Subcutaneous abdominal adipose tissue (tissue), 5 donors: Measurements from ENCODE around the gene SNX25.

ENCODE experiments used
- H3K27ac ChIP-seq: one replicate; pipeline ENCODE4 v1.7.0; 2013; ENCODE audit warnings: low read depth, mild to moderate bottlenecking, inconsistent platforms, low read length, moderate library complexity
- H3K27me3 ChIP-seq, 5 donors: one replicate each; pipeline ENCODE4 v1.7.0; 2013; ENCODE audit warnings: low read length in 5 of 5, inconsistent platforms in 1 of 5; ENCODE audit not compliant: control insufficient read depth in 5 of 5, insufficient read depth in 4 of 5
- H3K36me3 ChIP-seq, 5 donors: one replicate each; pipeline ENCODE4 v1.7.0; 2013; ENCODE audit warnings: low read length in 5 of 5; ENCODE audit not compliant: control insufficient read depth in 5 of 5, insufficient read depth in 5 of 5
- H3K4me1 ChIP-seq, 5 donors: one replicate each; pipeline ENCODE4 v1.7.0; 2013; ENCODE audit warnings: low read length in 5 of 5, mild to moderate bottlenecking in 3 of 5, moderate library complexity in 1 of 5; ENCODE audit not compliant: control insufficient read depth in 5 of 5, insufficient read depth in 5 of 5
- H3K4me3 ChIP-seq, 5 donors: one replicate each; pipeline ENCODE4 v1.7.0; 2013; ENCODE audit warnings: low read length in 5 of 5, low read depth in 1 of 5
- H3K9ac ChIP-seq, 5 donors: one replicate each; pipeline ENCODE4 v1.7.0; 2013; ENCODE audit warnings: low read length in 5 of 5, mild to moderate bottlenecking in 4 of 5, moderate library complexity in 3 of 5
- H3K9me3 ChIP-seq, 5 donors: one replicate each; pipeline ENCODE4 v1.7.0; 2013; ENCODE audit warnings: low read length in 5 of 5; ENCODE audit not compliant: control insufficient read depth in 5 of 5
- donor health status: healthy.
- donor health status: healthy.
- donor health status: healthy.
- donor health status: healthy.
- donor health status: healthy.

Gene SNX25

DNA sequence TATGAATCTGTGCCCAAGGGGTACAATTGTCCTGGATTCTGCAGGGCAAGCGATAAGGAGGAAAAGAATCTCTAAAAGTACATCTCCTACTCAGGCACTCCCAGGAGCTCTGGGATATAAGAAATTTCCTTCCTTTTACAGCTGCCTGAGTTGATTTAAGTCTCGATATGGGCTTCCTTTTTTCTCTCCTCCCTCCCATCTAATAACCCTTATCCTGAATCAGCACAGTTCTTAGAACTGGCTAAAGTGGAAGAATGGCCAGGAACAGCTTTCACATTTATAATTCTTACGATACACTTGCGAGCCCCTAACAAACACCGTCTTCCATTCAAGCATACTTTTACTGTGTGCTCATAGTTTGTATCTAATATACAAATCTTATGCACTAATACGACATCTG, 165.2 kb downstream of the SNX25 start:
- H3K27ac ChIP-seq = no peak overlapping the region
- H3K36me3 ChIP-seq = peaks cover 4 to 13% (median 7%) of the 10 kb centered on the region in 5 donors
- peaks cover 0 to 3% (median 0%) of the 10 kb centered on the region in 5 donors for H3K9me3 ChIP-seq
- H3K4me3 ChIP-seq = no peak overlapping the region
- H3K9ac ChIP-seq = no peak overlapping the region
- no peaks in the 10 kb centered on the region for H3K27me3 ChIP-seq
- H3K4me1 ChIP-seq = peaks cover 0 to 5% (median 0%) of the 10 kb centered on the region in 5 donors

GRCh38 chr4:185378264-185378663, 168.9 kb downstream of the SNX25 start:
- no peak overlapping the region for H3K4me3 ChIP-seq
- H3K9ac ChIP-seq = no peak overlapping the region
- H3K9me3 ChIP-seq = peaks cover 0 to 7% (median 3%) of the 10 kb centered on the region in 5 donors
- peaks cover 0 to 3% (median 0%) of the 10 kb centered on the region in 5 donors for H3K36me3 ChIP-seq
- H3K27me3 ChIP-seq = peaks cover 0 to under 1% (median 0%) of the 10 kb centered on the region in 5 donors
- H3K27ac ChIP-seq = no peak overlapping the region
- H3K4me1 ChIP-seq = peaks cover 0 to 5% (median 0%) of the 10 kb centered on the region in 5 donors

DNA sequence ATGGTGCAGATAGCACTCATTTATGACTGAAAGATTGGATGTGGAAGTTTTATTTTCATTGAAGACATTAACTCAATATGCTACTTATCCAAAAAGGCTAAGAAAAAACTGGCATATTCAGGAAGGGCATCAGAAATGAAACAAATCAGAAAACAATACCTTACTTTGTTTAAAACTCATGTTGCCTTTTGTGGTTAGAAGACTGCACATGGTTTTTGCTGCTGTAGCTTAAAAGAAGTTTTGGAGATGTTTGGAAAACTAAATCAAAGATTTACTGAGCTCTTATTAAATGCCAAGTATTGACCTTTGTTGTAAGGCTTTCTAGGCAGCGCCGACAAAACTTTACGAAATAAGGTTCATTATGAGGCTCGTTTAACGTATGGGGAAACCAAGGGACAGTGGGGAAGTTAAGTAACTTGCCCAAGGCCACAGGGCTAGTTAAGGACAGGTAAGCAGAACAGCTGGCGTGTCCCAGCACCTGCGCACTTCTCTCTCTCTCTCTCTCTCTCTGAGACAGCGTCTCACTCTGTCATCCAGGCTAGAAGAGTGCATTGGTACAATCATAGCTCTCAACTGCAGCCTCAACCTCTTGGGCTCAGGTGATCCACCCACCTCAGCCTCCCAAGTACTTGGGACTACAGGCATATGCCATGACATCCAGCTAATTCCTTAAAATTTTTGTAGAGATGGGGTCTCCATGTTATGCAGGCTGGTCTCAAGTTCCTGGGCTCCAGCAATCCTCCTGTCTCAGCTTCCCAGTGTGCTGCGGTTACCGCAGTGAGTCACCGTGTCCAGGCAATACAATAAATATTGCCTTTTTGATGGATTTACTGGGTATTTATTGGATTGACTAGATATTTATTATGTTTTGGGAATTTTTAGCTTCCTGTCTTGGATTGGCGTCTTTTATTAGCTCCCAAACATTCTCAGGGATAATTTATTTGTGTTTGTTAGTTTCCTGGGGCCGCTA, 170.2 kb downstream of the SNX25 start:
- peaks cover 0 to 7% (median 3%) of the 10 kb centered on the region in 5 donors for H3K9me3 ChIP-seq
- no peaks in the 10 kb centered on the region for H3K4me1 ChIP-seq
- peaks cover 0 to 3% (median 0%) of the 10 kb centered on the region in 5 donors for H3K36me3 ChIP-seq
- H3K27me3 ChIP-seq = peaks cover 0 to 5% (median 0%) of the 10 kb centered on the region in 5 donors
- no peak overlapping the region for H3K9ac ChIP-seq
- no peak overlapping the region for H3K27ac ChIP-seq
- H3K4me3 ChIP-seq = no peak overlapping the region

- Histone ChIP-seq H3K4me3 (no peak overlapping the region), H3K27ac (no peak overlapping the region), H3K27me3 (peaks cover 0 to 5% (median 0%) of the 10 kb centered on the region in 5 donors), H3K9ac (no peak overlapping the region), H3K36me3 (peaks cover 0 to 3% (median 0%) of the 10 kb centered on the region in 5 donors), H3K9me3 (peaks cover 0 to 7% (median 3%) of the 10 kb centered on the region in 5 donors), H3K4me1 (peaks cover 0 to 4% (median 0%) of the 10 kb centered on the region in 5 donors)
Measured at GRCh38 chr4:185380320-185380719, 170.9 kb downstream of the SNX25 start.

GRCh38 chr4:185381288-185382196, 172.1 kb downstream of the SNX25 start:
- H3K4me1 ChIP-seq = peaks cover 0 to 7% (median 0%) of the 10 kb centered on the region in 5 donors
- no peak overlapping the region for H3K4me3 ChIP-seq
- peaks cover 0 to 7% (median 3%) of the 10 kb centered on the region in 5 donors for H3K9me3 ChIP-seq
- no peak overlapping the region for H3K27ac ChIP-seq
- peaks cover 0 to 5% (median 0%) of the 10 kb centered on the region in 5 donors for H3K27me3 ChIP-seq
- H3K36me3 ChIP-seq = peaks cover 0 to 3% (median 0%) of the 10 kb centered on the region in 5 donors
- no peak overlapping the region for H3K9ac ChIP-seq

- Histone ChIP-seq H3K27me3 (peaks cover 0 to 5% (median 0%) of the 10 kb centered on the region in 5 donors), H3K4me3 (no peak overlapping the region), H3K27ac (no peak overlapping the region), H3K9me3 (peaks cover 0 to 7% (median 3%) of the 10 kb centered on the region in 5 donors), H3K36me3 (peaks cover 0 to 3% (median 0%) of the 10 kb centered on the region in 5 donors), H3K9ac (no peak overlapping the region), H3K4me1 (peaks cover 0 to 7% (median 0%) of the 10 kb centered on the region in 5 donors)
Measured at GRCh38 chr4:185382754-185383153, 173.4 kb downstream of the SNX25 start.

DNA sequence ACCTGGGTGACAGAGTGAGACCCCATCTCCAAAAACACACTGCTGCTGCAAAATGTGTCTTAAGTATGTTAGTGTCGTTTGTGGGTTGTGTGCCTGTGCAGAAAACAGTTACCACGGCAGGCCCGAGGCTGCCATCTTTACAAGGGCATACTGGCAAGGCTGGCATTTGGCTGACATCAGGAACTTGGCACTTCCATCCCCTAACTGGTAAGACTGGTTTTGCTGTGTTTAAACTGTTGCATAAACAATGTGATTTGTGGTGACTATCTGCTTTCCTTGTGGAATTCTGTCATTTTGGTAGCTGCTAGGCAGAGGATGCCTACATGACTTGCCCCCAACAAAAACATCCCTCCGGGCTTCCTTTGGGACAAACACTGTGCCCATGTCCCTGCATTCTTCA, 174.1 kb downstream of the SNX25 start:
- Histone ChIP-seq H3K4me1 (peaks cover 0 to 7% (median 0%) of the 10 kb centered on the region in 5 donors), H3K9me3 (peaks cover 0 to 4% (median 3%) of the 10 kb centered on the region in 5 donors), H3K27ac (no peak overlapping the region), H3K27me3 (peaks cover 0 to 5% (median 0%) of the 10 kb centered on the region in 5 donors), H3K9ac (no peak overlapping the region), H3K4me3 (no peak overlapping the region), H3K36me3 (peaks cover 0 to under 1% (median 0%) of the 10 kb centered on the region in 5 donors)

DNA sequence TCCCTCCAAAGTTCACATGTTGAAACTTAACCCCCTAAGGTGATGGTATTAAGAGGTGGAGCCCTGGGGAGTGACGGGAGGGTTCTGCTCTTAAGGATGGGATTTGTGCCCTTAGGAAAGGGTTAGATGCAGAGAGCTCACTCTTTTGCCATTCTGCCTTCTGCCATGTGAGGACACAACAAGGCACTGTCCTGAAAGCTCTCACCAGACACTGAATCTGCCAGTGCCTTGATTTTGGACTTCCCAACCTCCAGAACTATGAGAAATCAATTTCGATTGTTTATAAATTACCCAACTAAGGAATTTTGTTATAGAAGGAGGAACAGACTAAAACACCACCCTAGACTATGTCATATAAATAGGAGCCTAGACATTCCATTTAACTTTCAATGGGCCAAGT, 174.7 kb downstream of the SNX25 start:
- Histone ChIP-seq H3K27ac (no peak overlapping the region), H3K9ac (no peak overlapping the region)

GRCh38 chr4:185384930-185385331, 175.5 kb downstream of the SNX25 start:
- peak overlapping the region; percentile 34 for H3K27ac ChIP-seq
- H3K4me3 ChIP-seq = peak overlapping the region in 2 of 5 donors; percentile 17 to 29
- H3K36me3 ChIP-seq = no peaks in the 10 kb centered on the region
- H3K9me3 ChIP-seq = peaks cover 0 to 4% (median 3%) of the 10 kb centered on the region in 5 donors
- peaks cover 0 to 7% (median 0%) of the 10 kb centered on the region in 5 donors for H3K4me1 ChIP-seq
- H3K9ac ChIP-seq = peak overlapping the region in 1 of 5 donors; percentile 59
- H3K27me3 ChIP-seq = peaks cover 0 to 5% (median 0%) of the 10 kb centered on the region in 5 donors

More for the DNA sequence above, 174.7 kb downstream of the SNX25 start:
- Histone ChIP-seq H3K27me3 (peaks cover 0 to 5% (median 0%) of the 10 kb centered on the region in 5 donors), H3K36me3 (no peaks in the 10 kb centered on the region), H3K4me1 (peaks cover 0 to 7% (median 0%) of the 10 kb centered on the region in 5 donors), H3K4me3 (no peak overlapping the region), H3K9me3 (peaks cover 0 to 4% (median 3%) of the 10 kb centered on the region in 5 donors)
